RKO (cell line): ENCODE results near the gene FKBP1A.

ENCODE experiments used
- DNase-seq: peaks from one replicate; pipeline ENCODE4 v3.0.0-alpha.2; 2016; ENCODE audit warnings: low spot score

The FKBP1A gene

DNA sequence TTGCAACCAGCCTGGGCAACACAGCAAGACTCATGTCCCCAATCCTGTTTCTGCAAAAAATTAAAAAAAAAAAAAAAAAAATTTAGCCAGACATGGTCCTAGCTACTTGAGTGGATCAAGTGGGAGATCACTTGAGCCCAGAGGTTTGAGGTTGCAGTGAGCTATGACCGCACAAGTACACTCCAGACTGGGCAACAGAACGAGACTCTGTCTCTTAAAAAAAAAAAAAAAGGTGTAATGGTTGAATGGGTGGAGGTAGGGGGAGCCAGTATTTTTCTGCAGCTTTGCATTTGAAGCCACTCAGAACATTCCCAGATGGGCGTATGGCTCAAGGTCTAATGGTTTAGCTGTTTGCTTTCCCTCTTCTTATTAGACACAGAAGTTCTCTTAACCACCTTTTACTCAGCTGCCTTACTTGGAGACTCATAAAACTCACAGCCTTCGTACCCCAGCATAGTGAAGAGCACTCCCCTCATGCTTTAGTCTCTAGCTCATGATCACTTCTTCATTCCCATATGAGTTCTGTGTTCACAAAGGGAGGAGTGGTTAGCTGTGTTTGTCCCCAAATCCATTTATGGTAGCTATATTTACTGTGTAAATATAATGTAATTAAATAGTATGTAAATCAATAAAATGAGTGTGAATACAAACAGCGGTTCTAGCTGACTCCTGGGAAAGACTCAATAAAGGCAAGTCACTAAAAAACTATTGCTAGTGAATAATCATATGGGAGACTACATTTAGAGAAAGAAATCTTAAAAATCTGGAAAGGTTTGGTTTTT, 9.0 kb downstream of the FKBP1A start:
- DNase-seq, result no peak

DNA sequence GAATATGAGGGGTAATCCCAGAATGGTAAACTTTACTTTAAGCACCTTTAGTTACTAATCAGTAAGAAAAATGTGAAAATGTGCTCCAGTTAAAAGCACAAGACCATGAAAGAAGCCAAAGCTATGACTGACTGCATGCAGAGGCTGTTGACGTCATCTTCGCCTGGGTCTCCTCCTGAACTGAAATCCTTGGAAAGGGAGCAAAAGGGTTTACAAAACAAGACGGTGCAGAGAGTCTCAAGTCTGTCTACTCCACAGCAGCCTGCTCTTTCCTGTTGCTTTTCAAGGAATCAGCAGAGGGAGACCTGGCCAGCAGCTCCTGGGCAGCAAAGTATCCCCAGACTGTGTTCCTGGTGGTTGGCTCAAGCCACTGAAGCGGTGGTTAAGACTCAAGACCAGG, 10.2 kb downstream of the FKBP1A start:
- no peak for DNase-seq

DNA sequence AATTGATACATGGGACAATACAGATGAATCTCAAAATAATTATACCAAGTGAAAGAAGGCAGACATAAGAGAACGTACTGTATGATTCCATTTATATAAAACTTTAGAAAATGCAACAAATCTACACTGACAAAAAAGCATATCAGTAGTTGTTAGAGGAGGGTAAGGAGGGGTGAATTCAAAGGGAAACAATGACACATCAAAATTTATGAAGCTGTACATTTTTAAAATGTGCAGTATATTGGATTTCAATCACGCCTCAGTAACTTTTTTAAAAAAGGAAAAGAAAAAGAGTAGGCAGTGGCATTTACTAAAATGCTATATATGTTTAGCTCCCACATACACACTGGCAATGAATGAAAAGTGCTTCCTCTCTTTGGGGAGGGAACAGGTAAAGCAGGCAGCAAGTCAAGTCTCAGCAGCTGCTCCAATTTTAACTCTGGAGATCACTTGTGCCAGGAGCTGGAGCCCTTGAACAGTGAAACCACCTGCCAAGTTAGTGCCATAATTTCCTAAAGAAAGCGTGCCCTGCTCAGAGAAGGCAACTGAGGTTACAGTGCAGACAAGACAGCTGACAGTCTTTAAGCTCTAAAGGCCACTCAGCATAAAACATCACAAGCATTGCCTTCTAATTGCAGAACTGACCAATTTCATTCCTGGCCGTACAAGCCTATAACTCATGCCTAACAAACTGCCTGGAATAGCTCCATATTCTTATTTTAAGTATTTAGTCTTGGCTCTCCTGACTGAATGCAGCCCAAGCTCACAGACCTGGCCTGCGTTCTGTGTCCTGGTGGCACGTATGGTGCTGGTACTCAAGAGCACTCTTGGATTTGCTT, 10.9 kb downstream of the FKBP1A start:
- DNase-seq, result no peak

- no peak for DNase-seq
These were observed 14.1 kb downstream of the FKBP1A start for GRCh38 chr20:1378735-1379125.

DNA sequence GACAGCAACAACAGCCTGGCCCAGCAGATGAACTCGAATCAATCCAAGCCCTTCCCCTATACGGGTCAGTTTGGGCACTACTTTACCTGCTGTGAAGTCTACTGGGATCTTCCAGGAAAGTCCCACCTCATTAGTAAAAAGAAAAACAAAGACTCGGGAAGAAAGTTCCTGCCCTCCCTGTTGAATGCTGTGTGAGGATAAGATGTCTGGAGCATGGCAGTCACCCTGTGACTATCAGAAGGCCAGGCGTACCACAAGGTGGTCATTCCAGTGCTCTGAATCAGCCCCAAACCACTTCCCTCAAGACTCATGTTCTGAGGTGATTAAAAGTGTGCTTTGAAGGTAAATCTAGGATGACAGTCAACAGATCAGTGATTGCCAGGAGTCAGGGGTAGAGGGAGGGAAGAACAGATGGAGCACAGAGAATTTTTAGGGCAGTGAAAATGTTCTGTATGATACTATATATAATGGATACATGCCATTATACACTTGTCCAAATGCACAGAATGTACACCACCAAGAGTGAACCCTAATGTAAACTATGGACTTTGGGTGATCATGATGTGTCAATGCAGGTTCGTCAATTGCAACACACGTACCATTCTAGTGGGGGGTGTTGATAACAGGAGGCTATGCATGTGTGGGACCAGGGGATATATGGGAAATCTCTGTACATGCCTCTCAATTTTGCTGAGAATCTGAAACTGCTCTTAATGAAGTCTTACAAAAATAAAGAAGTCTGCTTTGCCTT, 14.7 kb downstream of the FKBP1A start:
- peak; percentile 38 for DNase-seq

GRCh38 chr20:1377341-1377871, 15.4 kb downstream of the FKBP1A start:
- DNase-seq, result no peak

DNA sequence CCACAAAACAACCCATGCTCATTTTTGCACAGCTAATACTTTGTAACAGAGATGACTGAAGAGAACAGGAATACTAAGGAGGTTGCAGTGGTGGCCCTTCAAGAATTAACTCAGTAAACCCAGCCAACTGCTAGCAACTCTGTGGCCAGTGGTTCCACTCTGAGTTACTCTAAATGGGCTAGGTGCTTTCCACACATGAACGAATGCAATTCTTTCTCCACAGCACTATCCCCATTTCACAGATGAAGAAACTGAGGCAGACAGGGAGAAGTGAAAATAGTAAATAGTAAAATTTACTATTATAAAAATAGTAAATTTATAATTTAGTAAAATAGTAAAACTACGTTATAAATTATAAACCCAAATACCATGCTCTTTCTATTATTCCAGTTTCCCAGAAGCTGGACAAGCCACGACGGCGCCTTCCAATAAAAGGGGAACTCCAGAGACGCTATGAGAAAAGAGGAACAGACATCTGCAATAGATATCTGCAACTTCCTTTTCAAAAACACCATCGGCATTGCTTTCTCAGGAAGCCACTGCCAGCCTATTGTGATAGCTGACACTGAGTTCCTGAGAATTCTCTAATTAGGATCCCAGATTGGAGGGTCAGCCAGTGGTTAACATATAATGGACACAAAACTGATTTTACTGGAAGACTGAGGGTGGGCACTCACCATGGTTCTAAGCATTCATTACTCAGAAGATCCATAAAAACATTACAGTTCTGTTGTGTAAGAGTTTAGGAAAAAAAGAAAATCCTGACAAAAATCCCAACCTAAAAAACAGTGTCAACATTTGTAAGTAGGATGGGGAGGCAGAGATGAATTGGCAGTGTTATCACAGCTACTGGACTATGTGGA, 16.2 kb downstream of the FKBP1A start:
- no peak for DNase-seq

DNA sequence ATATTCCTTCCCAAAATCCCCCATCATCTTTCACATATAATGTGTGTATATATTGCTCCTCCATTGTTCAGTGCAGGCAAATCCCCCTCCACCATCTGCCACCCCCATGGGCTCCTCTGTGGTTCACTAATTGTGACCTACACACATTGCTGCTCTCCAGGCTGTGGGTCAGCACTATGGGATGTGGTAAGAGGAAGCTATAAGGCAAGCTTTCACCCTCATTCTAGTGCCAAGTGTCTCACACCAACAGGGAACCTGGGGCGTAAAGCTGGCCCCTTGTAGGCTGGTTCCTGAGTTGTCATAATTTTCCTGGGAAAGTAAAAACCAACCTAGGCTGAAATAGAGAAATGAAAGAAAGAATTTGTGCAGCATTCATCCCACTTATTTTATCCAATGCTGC, 16.8 kb downstream of the FKBP1A start:
- DNase-seq, result no peak

GRCh38 chr20:1375515-1375914, 17.3 kb downstream of the FKBP1A start:
- DNase-seq, result peak; percentile 23

DNA sequence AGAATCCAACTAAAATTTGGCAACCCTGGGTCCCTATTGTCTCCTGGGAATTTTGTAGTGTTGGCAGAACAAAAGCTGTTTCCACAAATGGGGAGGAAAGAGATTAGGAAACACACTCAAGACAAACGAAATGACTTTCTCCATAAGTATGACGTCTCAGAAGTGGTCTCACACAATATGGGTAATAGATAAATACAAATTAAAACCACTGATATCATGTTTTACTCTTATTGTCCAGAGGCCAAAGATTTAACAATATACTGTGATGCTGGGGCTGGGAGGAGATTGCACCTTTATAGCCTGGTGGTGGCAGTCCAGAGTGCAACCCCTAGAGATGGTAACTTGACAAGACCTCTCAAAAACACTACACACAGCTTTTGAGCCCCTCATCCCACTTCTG, 18.6 kb downstream of the FKBP1A start:
- DNase-seq, result no peak

DNA sequence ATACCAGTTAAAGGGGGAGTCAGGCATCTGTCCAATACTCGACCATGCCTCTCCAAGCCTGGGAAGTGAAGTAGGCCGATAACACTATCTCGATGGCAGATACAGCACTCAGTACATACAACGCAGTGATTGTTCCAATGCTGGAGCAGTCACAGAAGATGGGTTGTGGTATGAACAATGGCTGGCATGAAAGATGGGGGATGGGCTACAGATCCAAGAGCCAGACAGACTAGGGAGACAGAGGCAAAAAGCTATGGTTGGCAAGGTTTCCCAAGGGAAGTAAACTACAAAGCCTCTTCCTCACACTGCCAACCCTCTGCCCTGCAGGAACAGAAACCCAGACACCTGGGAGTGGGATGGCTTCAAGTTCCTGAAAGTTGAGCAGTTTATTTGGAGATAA, 19.2 kb downstream of the FKBP1A start:
- DNase-seq, result no peak

DNA sequence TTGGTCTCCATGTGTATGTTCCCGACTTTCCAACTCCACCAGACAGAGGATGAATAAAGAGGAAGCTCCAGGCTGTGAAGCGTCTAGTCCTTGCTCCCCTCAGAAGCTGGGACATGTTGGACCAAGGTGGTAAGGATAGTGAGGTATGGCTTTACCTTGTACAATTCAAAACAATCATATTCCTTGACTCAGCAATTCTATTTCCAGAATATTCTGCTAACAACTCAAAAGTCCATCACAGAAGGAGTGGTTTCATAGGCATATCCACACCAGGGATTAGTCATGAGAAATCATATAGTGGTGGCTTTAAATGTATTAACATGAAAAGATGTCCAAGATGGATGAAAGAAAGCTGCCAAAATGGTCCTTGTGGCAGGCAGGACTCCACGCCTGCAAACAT, 19.8 kb downstream of the FKBP1A start:
- DNase-seq, result no peak

DNA sequence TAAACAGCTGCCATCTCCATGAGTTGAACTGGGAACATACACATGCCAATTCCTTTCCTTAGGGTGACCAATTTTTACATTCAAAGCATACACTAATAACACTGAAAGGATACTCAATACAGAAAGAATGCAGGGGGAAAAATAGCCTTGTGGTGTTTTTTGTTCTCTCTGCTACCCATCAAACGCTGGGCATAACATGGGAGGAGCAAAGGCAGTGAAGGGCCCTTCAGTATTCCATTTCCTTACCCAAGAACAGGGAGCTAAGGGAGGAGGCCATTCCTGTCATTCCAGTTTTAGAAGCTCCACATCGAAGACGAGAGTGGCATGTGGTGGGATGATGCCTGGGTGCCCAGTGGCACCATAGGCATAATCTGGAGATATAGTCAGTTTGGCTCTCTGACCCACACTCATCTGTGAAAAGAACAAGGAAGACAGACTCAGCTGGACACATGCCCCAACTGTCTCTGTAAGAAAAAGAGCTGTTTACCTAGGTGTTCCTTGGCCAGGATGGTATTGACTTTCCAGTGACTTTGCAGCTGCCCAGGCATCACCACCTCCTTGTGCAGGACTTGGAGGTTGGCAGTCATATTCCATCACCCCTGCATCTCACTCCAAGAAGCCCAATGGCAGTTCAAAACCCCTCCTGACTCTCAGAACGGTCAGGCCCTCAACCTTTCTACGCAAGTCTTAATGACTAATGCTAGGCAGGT, 20.9 kb downstream of the FKBP1A start:
- DNase-seq, result no peak

DNA sequence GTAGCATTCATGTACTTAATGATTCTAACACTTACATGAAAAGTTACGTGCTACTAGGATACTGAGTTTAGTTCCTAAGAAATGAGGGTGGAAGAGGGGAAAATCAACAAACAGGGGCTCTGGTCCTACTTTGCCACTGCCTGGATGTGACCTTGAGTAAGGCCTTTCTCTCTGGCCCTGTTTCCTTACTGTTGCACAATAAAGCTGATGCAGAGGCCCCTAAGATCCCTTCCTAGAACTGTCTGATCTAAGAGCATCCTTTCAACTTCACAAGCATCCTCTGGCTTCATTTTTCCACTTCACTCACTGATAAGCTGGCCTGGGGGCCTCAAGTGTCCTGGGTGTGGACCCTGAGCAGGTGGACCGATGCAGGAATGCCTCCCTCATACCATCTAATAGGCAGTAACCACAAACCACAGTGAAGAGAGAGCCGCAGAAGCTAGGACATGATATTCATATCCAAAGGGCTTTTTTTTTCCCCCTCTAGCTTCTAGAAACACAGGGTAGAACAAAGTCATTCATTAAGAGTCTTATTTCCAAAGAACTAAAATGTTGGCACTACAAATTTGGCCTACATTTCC, 21.6 kb downstream of the FKBP1A start:
- DNase-seq, result no peak

- no peak for DNase-seq
These were observed 22.2 kb downstream of the FKBP1A start for GRCh38 chr20:1370548-1371110.

DNA sequence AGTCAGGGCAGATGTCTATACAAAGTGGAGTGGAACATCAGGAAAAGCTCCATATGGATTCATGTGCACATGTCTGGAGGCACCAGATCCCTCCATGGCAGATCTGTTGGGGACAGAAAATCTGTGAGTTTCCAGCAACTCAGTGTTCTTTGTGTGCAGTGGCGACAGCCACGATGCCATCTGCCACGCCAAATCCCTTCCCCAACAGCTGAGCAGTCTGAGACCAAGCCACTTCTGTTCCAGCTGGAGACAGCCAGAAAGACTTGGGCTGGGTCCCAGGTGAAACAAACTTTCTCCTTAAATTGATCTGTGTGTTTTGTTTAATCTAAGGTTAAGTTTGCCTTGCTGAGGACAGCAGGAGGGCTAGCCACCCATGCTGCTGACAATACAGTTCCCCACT, 22.9 kb downstream of the FKBP1A start:
- DNase-seq, result no peak

DNA sequence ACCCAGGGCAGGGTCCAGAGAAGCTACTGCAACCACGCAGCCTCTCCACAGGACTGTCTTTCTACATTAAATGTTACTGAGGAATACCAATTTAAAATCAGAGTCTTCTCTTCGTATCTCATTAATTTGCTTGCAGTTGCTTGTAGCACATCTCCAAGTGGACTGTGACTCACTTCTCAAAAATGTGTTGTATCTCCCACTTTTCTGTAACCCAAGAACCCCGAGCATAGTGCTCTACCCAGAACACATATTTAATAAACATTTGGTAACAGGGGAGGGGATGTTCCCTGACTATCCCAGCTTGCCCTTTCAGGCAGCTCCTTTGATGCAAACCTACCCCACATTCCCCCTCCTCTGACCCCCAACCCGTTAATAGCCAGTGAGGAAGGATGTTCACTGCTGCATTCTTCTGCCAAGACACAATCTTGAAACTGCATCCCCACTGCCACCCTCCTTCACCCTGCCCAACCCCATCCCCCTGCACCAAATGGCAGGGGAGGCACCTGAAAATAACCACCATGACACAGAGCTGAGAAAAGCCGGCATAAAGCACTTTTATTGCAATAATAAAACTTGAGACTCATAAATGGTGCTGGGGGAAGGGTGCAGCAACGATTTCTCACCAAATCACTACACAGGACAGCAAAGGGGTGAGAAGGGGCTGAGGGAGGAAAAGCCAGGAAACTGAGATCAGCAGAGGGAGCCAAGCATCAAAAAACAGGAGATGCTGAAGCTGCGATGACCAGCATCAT, 24.2 kb downstream of the FKBP1A start:
- no peak for DNase-seq

- no peak for DNase-seq
These were observed 25.4 kb downstream of the FKBP1A start for GRCh38 chr20:1367479-1367878.

DNA sequence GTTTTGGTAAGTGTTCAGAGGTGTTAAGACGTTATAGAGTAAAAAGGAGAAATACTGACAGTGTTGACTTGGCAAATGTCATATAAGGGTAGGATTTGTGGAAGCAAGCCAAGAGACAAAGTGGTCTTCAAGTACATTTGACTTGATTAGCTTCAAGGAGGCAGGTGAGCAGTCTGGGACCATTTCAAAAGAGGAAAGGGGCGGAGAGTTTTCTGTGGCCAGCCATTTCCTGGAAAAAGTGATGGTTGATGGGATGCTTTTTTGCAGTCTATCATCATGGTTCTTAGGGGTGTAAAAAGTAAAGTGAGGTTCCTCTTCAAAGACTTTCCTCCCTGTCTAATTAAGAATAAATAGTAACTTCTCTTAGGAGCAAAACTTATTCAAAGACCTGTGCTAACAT, 28.7 kb downstream of the FKBP1A start:
- DNase-seq, result no peak
